Measurements from ENCODE around the gene LTBP3. TPM values are rescaled to one million over a fixed set of nuclear protein-coding genes. Genes with fewer than 3 reads are reported as not detected.

The LTBP3 gene
- total RNA-seq, 1 donor: 41.6 TPM

DNA sequence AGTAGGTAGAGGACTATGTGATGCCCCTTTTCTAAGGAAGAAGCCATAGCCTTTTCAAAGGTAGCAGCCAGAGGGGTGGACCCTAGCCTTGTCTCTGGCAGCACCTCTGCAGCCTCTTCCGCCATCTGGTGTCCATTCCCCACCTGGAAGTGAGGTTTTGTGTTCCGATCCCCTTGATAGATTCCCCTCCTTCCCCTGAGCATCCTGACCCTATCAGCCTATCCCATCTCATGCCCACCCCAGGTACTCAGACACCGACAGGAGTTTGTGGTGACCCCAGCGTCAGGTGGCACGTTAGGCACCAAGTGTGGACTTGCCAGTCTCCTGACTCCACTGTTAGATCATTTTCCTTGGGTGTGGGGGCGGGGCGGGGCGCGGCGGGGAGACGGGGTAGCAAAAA is 13.8 kb upstream of the LTBP3 start:
- Histone ChIP-seq H3K9me3 (ENCODE audit: low read depth, low read length) (no peaks in the 10 kb centered on the region), H3K27ac (ENCODE audit: low read depth, low read length) (no peak overlapping the region), H3K4me1 (ENCODE audit: insufficient read depth, low read length) (peaks cover 54% of the 10 kb centered on the region), H3K36me3 (ENCODE audit: insufficient read depth, low read length) (peaks cover 11% of the 10 kb centered on the region), H3K4me2 (ENCODE audit: insufficient read depth, low read length) (peak overlapping the region; percentile 100), H3K79me2 (ENCODE audit: insufficient read depth, low read length) (peaks cover 65% of the 10 kb centered on the region), H2AFZ (ENCODE audit: low read length) (no peak overlapping the region), H4K20me1 (ENCODE audit: insufficient read depth, low read length) (peaks cover 17% of the 10 kb centered on the region), H3K4me3 (ENCODE audit: insufficient read depth, low read length) (peak overlapping the region; percentile 98), H3K27me3 (ENCODE audit: insufficient read depth, low read length) (no peaks in the 10 kb centered on the region)
- TF ChIP-seq, protein P1, sequence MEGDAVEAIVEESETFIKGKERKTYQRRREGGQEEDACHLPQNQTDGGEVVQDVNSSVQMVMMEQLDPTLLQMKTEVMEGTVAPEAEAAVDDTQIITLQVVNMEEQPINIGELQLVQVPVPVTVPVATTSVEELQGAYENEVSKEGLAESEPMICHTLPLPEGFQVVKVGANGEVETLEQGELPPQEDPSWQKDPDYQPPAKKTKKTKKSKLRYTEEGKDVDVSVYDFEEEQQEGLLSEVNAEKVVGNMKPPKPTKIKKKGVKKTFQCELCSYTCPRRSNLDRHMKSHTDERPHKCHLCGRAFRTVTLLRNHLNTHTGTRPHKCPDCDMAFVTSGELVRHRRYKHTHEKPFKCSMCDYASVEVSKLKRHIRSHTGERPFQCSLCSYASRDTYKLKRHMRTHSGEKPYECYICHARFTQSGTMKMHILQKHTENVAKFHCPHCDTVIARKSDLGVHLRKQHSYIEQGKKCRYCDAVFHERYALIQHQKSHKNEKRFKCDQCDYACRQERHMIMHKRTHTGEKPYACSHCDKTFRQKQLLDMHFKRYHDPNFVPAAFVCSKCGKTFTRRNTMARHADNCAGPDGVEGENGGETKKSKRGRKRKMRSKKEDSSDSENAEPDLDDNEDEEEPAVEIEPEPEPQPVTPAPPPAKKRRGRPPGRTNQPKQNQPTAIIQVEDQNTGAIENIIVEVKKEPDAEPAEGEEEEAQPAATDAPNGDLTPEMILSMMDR (IDR thresholded peaks at IDR 0.05; ENCODE audit: extremely low read depth, low read depth, low read length): peak; percentile 46
- peak; percentile 92 for DNase-seq (ENCODE audit: insufficient read length, low spot score, missing footprints)

GRCh38 chr11:65571420-65571819 is 13.3 kb upstream of the LTBP3 start:
- Histone ChIP-seq H3K4me2 (ENCODE audit: insufficient read depth, low read length) (peak overlapping the region; percentile 100), H3K36me3 (ENCODE audit: insufficient read depth, low read length) (peaks cover 11% of the 10 kb centered on the region), H3K4me1 (ENCODE audit: insufficient read depth, low read length) (peaks cover 49% of the 10 kb centered on the region), H2AFZ (ENCODE audit: low read length) (no peak overlapping the region), H3K9me3 (ENCODE audit: low read depth, low read length) (no peaks in the 10 kb centered on the region), H3K27ac (ENCODE audit: low read depth, low read length) (peak overlapping the region; percentile 95), H3K27me3 (ENCODE audit: insufficient read depth, low read length) (no peaks in the 10 kb centered on the region), H3K4me3 (ENCODE audit: insufficient read depth, low read length) (peak overlapping the region; percentile 98), H4K20me1 (ENCODE audit: insufficient read depth, low read length) (peaks cover 17% of the 10 kb centered on the region), H3K79me2 (ENCODE audit: insufficient read depth, low read length) (peaks cover 65% of the 10 kb centered on the region)
- TF ChIP-seq, protein P1 (IDR thresholded peaks at IDR 0.05; ENCODE audit: extremely low read depth, low read depth, low read length): no peak
- DNase-seq (ENCODE audit: insufficient read length, low spot score, missing footprints): no peak

GRCh38 chr11:65569973-65570918 is 12.1 kb upstream of the LTBP3 start, which contains the start of gene ZNRD2:
TSS of gene ZNRD2 (plus strand) at chr11:65570477. CDS start at chr11:65570492, 15 bp downstream.
- Histone ChIP-seq H3K4me1 (ENCODE audit: insufficient read depth, low read length) (peaks cover 54% of the 10 kb centered on the region), H2AFZ (ENCODE audit: low read length) (peak within 1 kb of the TSS; percentile 97), H3K27ac (ENCODE audit: low read depth, low read length) (peak within 1 kb of the TSS; percentile 95), H3K4me3 (ENCODE audit: insufficient read depth, low read length) (peak within 1 kb of the TSS; percentile 98), H3K36me3 (ENCODE audit: insufficient read depth, low read length) (peaks cover 11% of the 10 kb centered on the region), H3K79me2 (ENCODE audit: insufficient read depth, low read length) (peaks cover 56% of the 10 kb centered on the region), H3K4me2 (ENCODE audit: insufficient read depth, low read length) (peak within 1 kb of the TSS; percentile 100), H4K20me1 (ENCODE audit: insufficient read depth, low read length) (peaks cover 17% of the 10 kb centered on the region), H3K9me3 (ENCODE audit: low read depth, low read length) (no peaks in the 10 kb centered on the region), H3K27me3 (ENCODE audit: insufficient read depth, low read length) (no peaks in the 10 kb centered on the region)
- peak; percentile 100 for DNase-seq (ENCODE audit: insufficient read length, low spot score, missing footprints)
- TF ChIP-seq, protein P1 (IDR thresholded peaks at IDR 0.05; ENCODE audit: extremely low read depth, low read depth, low read length): peak; percentile 69
